ENCODE data around the gene TMEM209.
A peak's percentile ranks its signal among the peaks of the same experiment; 100 is the strongest.
"Not testable (repeated sequence)": the region's sequence is repeated elsewhere in the genome, so short reads cannot be mapped to it uniquely, and the experiment has no call there.

The TMEM209 gene

DNA sequence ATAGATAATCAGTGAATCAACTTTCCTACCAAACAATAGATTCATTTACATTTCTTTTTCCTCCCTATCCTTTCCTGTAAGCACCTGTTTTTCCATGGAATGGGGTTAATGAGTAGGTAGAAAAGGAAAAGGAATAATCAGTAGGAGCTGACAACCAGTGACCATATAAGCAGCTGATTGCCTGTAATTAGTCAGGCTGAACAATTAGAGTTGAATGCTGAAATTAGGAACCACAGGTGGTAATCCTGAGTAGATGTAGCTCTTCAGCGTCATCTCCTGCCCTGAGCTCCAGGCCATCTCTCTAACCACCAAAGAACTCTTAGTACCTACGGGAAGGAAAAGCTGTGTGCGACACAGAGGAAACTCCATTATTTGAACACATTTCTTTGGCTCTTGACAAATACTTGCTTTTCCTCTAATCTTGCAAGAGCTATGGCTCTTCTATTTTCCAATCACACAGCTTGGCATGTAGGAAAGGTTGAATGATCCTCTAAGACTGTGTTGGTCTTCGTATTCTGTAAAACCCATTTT is 71.0 kb downstream of the TMEM209 start:
- Histone ChIP-seq H3K4me3 (no peak overlapping the region), H3K27ac (no peak overlapping the region)

DNA sequence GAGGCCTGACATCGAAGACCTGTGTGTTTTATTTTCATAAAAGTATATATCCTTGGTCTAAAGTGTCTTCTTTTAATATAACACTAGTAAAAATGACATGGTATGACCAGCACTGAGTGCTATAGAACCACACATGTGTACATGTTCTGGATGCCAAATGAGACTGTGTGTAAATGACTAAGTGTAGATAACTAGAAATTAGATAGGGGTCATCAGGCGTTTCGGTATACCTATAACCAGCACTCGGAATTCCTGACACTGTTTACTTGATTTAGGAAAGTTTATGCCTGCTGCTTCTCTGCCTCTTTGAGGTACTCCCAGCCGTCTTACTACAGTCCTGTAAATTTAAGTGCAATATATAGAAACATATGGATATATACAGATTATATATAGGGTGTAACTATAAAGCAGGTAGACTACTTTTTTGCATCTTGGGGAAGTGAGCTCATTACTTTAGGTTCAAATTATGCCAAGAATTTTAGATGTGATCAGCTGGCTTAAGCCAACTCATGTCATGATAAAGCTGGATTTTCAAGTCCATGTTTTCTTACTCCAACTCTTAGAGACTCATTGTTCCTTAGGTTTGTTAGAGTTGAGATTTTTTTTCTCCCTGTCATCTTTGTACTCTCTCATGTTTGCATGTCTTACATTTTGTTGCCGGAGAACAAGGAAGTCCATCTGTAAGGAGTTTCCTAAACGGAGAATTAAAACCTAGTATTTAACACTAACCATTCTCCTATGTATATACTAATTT is 72.0 kb downstream of the TMEM209 start:
- Histone ChIP-seq H3K27ac (no peak overlapping the region), H3K4me3 (no peak overlapping the region)

DNA sequence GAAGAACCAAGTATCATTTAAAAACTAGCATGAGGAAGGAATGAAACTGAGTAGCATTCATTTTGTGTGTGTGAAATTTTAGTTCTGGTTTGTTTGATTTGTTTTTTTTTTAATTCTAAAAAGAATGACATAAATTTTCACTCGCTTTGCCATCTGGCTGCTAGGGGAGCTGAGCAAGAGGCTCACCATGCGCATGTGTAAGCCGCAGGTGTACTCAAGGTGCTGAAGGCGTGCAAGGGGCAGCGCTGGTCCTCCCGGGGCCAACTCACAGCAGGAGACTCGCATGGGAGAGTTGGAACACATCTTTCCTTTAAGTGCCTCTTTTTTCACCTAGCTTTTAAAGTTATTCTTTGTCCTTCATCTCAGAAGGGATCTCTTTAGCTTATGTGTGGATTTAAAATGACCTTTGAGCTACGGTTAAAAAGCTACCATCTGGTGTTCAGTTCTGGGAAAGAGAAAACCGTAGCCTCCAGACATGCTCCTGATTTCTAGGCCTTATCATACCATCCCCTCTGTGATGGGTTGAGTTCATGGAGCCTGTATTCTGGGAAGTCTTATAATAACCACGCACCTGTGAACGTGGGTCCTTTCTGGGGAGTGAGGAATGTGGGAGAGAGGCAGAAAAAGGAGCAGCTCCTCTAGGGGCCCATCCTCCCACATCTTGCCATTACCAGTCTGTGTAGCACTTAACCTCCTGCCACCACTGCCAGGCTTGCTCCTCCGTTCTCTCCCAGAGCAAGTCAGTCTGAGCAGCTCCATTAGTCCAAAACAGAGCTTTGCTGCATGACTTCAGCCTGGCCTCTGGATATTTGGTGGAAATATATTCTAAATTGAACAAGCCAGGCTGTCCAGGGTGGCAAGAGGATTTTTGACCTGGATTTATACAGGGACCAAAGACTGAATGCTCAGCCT is 73.0 kb downstream of the TMEM209 start:
- Histone ChIP-seq H3K27ac (no peak overlapping the region), H3K4me3 (no peak overlapping the region)

DNA sequence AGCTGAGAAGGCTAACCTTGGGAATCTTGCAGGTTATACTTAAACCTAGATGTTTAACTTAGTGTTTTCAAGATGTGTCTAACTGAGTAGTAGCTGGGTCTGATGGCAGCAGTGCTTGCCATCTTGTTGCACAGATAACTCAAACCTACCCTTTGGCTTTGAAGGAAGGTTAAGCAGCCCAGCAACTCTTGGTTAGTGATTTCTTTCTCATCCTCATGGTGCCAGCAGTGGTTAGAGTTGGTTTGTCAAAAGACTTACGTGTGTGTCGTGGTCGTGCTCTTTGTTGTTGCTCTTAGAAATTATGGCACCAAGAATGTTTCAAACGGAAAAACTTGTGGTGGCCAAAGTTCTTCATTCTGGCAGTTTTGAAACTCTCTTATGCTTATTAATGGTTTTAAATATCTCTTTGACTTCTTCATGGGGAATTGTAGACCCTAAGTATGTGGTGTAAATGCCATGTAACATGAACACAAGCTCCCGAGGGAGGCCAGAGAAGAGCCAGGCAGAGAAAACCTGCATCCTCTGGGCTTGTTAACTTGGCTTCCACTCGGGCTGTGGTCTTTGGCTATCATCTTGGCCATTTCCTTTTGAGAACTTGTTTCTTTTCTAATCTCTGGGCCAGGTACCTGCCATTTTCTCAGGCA is 73.9 kb downstream of the TMEM209 start:
- Histone ChIP-seq H3K4me3 (no peak overlapping the region), H3K27ac (no peak overlapping the region)

DNA sequence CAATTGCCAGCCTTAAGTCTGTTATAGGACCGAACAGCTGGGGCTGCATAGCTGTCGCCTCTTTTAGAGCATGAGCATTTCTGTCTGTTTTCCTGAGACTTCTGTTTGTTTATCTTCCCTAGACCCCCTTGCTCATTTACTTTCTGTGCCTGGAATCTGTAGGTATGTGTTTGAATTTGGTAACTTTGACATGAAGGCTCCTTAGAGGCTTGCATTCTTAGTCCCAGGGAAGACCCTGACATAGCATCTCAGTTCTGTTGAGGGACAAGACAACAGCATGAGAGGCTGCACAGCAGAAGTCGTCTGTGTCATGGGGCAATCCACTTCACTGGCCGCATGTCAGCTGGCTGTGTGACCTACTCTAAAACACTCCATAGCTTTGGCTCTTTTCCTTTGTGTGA is 76.2 kb downstream of the TMEM209 start:
- no peak overlapping the region for H3K27ac ChIP-seq
- no peak overlapping the region for H3K4me3 ChIP-seq

DNA sequence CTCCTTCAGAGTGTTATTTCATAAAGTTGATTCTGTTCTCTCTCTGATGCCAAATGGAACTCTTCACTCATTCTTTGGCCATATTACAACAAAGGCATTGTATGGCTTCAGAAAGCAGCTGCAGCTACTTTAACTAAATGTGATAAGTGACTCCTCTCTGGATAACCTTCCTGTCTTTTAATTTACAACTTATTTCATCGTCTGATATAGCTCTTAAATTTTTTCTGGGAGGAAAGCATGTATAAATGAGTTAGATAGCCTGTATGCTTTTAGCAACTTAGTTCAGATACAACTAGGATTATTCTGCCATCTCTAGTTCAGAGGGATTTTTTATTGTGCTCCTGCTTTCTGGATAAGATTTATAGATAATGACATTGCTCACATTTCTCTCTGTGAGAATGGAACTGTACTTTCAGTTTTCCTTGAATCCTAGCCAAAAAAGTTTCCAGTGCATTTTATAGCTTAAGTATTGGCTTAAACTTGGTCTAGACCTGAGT is 77.3 kb downstream of the TMEM209 start:
- Histone ChIP-seq H3K4me3 (no peak overlapping the region), H3K27ac (no peak overlapping the region)

DNA sequence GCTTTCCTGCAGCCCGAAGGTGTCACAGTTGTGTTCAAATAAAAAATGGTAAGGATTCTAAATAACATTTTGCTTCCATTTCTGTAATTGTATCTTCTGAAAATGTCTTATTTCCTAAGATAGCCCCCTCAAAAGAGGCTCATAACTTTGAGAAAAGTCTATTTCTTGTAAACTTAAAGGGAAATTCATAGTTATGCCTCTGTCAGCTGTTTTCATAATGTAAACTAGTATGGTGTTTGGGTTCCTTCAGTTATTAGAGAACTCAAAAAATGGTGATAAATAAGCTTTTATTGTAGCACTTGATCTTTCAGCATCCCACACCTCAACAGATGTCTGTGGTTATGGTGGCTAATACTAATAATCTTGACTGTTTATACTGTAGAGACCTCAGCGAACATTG is 77.8 kb downstream of the TMEM209 start:
- no peak overlapping the region for H3K4me3 ChIP-seq
- H3K27ac ChIP-seq: no peak overlapping the region

DNA sequence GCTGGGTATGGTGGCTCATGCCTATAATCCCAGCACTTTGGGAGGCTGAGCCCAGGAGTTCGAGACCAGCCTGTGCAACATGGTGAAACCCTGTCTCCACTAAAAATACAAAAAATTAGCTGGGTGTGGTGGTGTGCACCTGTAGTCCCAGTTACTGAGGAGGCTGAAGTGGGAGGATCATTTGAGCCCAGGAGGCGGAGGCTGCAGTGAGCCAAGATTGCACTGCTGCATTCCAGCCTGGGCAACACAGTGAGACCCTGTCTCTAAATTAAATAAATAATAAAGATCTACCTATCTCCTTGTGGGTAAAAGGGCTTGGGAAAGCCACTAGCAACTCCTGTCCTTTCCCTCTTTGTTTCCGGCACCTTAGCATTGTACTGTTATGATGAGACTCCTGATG is 78.4 kb downstream of the TMEM209 start:
- not testable (repeated sequence) for H3K27ac ChIP-seq, H3K4me3 ChIP-seq

DNA sequence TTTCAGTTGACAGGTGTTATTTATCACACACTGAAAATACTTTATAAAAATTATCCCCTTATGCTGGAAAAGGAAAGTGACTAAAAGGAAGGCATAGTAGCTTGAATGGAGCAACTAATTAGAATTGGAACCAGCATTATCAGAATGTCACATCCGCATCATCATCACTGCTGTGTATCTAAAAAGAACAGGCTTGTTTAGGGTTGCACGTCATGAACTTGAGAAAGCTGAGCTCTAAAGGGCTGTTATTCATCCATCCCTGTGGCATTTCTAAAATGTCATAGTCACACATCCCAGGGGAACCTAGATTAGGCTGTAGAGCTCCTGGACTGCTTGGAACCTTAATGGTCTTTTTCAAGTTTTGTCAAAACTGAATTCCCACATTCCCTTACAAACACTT is 80.5 kb downstream of the TMEM209 start:
- no peak overlapping the region for H3K4me3 ChIP-seq
- H3K27ac ChIP-seq: no peak overlapping the region

DNA sequence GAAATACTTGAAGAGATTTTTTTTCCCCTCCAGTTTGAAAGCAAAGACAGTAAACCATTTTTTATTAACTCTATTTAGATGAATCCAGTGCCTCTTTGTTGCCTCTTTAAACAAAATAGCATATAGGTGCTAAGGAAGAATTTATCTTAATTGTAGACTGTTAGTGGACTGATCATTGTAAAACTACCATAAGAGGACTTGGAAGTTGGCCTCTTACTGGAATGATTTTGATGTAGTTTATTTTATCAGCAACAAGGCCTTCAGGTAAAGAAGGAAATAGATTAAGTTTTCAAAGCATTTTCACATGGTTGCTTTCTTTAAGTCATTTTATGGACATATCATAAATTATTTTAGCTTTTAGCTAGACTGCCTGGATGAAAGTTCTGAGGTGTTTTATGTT is 81.7 kb downstream of the TMEM209 start:
- H3K27ac ChIP-seq: no peak overlapping the region
- no peak overlapping the region for H3K4me3 ChIP-seq

DNA sequence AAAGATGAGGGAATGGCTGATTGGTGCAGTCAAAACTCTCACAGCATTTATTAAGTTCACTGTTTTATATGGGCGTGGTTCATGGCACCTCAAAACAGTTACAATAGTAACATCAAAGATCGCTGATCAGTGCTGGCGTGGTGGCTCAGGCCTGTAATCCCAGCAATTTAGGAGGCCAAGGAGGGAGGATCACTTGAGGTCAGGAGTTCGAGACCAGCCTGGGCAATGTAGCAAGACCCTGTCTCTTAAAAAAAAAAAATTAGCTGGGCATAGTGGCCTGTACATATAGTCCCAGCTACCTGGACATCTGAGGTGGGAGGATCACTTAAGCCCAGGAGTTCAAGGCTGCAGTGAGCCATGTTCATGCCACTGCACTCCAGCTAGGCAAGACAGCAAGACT is 86.4 kb downstream of the TMEM209 start:
- Histone ChIP-seq H3K4me3 (no peak overlapping the region), H3K27ac (no peak overlapping the region)

DNA sequence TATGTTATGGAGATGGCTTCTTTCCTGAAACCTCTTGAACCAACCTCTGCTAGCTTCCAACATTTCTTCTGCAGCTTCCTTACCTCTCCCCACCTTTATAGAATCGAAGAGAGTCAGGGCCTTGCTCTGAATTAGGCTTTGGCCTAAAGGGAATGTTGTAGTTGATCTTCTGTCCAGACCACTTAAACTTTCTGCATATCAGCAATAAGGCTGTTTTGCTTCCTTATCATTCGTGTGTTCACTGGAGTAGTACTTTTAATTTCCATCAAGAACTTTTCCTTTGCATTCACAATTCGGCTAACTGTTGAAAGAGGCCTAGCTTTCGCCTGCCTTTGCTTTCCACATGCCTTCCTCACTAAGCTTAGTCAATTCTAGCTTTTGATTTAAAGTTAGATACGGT is 86.9 kb downstream of the TMEM209 start:
- Histone ChIP-seq H3K27ac (no peak overlapping the region), H3K4me3 (no peak overlapping the region)

DNA sequence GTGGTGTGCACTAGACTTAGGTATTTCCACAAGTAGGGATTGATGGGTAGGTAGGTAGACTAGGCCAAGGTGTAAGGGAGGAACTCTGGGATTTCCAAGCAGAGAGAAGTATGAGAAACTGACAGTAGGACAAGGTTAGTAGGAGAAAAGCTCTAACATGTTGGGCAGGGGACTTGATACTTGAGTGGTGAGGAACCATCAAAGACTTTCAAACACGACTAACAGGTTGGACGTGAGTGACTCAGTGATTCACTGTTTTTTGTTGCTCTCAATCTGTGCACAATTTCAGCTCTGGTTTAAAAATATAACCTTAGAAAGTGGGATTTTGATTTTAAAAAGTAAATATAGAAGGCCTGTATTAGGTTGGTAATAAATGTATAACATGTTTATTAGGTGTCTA is 90.4 kb downstream of the TMEM209 start:
- Histone ChIP-seq H3K27ac (peak overlapping the region in 2 of 21 experiments; percentile 1 to 9), H3K4me3 (no peak overlapping the region)

All from skin epidermis (tissue), 12 donors.